Uterus (tissue), 4 donors: Measurements from ENCODE around the gene C9orf85. TPM values are rescaled to one million over a fixed set of nuclear protein-coding genes. Genes with fewer than 3 reads are reported as not detected.
"Not testable (repeated sequence)": the region's sequence is repeated elsewhere in the genome, so short reads cannot be mapped to it uniquely, and the experiment has no call there.

Experiments
- DNase-seq, 2 donors: peaks; one replicate each; pipeline ENCODE4 v3.0.0-alpha.2; 2019 to 2020
- H3K27ac ChIP-seq, 2 donors: fragments of 200-600 bp; sonication (generic); 1 replicate in 1 of 2; 2 replicates in 1 of 2; pipeline ENCODE4 v1.5.1; 2016 to 2018
- H3K27me3 ChIP-seq, 2 donors: fragments of 200-600 bp; sonication (generic); one replicate each; pipeline ENCODE4 v1.5.1; 2018 to 2019; ENCODE audit warnings: control low read depth in 1 of 2
- H3K36me3 ChIP-seq, 2 donors: fragments of 200-600 bp; sonication (generic); one replicate each; pipeline ENCODE4 v1.5.1; 2019; ENCODE audit warnings: control low read depth in 1 of 2
- H3K4me1 ChIP-seq, 2 donors: fragments of 200-600 bp; sonication (generic); one replicate each; pipeline ENCODE4 v1.5.1; 2018 to 2019; ENCODE audit warnings: control low read depth in 1 of 2
- H3K4me3 ChIP-seq, 2 donors: fragments of 200-600 bp; sonication (generic); 1 replicate in 1 of 2; 2 replicates in 1 of 2; pipeline ENCODE4 v1.5.1; 2018 to 2019; ENCODE audit warnings: mild to moderate bottlenecking in 1 of 2
- H3K9me3 ChIP-seq, 2 donors: fragments of 200-600 bp; sonication (generic); one replicate each; pipeline ENCODE4 v1.5.1; 2019; ENCODE audit warnings: control low read depth in 1 of 2
- POLR2A ChIP-seq, 2 donors: fragments of 450-650 bp; IDR thresholded peaks; one replicate each; pipeline ENCODE4 v1.6.1; 2016; ENCODE audit warnings: antibody characterized with exemption in 2 of 2, mild to moderate bottlenecking in 1 of 2, moderate library complexity in 1 of 2
- intact Hi-C: fragments of 100-400 bp; cut with DNase I; formaldehyde crosslinking; loops from one replicate; pipeline ENCODE4 v1.15.1; 2023; ENCODE audit warnings: low total_unique reads
- total RNA-seq, 4 donors: library from RNA; depleted of rRNA in 3 of 4; stranded (reverse); fragments of >200 nt in 3 of 4; gene quantifications; one replicate each; pipeline versions ENCODE4 v1.1.0 to v1.2.4, GENCODE V29; 2014 to 2023
- TF ChIP-seq, protein P1 (sequence below), 4 experiments: fragments of 200-600 bp in 2 of 4; fragments of 450-650 bp in 2 of 4; sonication (generic) in 2 of 4; IDR thresholded peaks; one replicate each; pipeline ENCODE4 v1.5.1; 2016 to 2019; ENCODE audit warnings: antibody characterized with exemption in 4 of 4, mild to moderate bottlenecking in 2 of 4, moderate library complexity in 1 of 4
- donor health status: DM: yes; HTN: yes; CAD: no.

Gene C9orf85
- total RNA-seq, 4 donors from 2014 or later, result 8.2 to 22.0 (median 15.9) TPM

DNA sequence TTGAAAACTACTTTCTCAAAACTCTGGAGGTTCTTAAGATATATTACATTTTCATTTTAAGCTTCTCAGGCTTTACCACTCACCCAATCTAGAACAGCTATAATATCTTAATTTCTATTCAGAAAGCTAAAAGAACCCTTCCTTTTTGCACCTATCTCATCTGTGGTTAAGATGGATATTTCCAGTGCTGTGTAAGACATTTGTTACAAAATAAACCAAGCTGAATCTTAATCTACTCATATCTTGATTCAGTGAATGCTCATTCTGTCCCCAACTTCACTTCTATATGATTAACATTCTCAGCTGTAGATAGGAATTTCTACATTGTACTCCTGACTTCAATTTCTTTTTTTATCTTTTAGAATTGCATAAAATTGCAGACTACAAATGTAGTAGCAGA, 15.5 kb upstream of the C9orf85 start:
- intact Hi-C loops, result no loop called here
- Histone ChIP-seq H3K27ac (no peak overlapping the region), H3K27me3 (no peaks in the 10 kb centered on the region), H3K4me1 (no peaks in the 10 kb centered on the region), H3K9me3 (no peaks in the 10 kb centered on the region), H3K36me3 (no peaks in the 10 kb centered on the region), H3K4me3 (no peak overlapping the region)
- TF ChIP-seq, protein P1, sequence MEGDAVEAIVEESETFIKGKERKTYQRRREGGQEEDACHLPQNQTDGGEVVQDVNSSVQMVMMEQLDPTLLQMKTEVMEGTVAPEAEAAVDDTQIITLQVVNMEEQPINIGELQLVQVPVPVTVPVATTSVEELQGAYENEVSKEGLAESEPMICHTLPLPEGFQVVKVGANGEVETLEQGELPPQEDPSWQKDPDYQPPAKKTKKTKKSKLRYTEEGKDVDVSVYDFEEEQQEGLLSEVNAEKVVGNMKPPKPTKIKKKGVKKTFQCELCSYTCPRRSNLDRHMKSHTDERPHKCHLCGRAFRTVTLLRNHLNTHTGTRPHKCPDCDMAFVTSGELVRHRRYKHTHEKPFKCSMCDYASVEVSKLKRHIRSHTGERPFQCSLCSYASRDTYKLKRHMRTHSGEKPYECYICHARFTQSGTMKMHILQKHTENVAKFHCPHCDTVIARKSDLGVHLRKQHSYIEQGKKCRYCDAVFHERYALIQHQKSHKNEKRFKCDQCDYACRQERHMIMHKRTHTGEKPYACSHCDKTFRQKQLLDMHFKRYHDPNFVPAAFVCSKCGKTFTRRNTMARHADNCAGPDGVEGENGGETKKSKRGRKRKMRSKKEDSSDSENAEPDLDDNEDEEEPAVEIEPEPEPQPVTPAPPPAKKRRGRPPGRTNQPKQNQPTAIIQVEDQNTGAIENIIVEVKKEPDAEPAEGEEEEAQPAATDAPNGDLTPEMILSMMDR (IDR thresholded peaks at IDR 0.05), result no peak
- TF ChIP-seq POLR2A (IDR thresholded peaks at IDR 0.05), result no peak
- DNase-seq, result no peak

DNA sequence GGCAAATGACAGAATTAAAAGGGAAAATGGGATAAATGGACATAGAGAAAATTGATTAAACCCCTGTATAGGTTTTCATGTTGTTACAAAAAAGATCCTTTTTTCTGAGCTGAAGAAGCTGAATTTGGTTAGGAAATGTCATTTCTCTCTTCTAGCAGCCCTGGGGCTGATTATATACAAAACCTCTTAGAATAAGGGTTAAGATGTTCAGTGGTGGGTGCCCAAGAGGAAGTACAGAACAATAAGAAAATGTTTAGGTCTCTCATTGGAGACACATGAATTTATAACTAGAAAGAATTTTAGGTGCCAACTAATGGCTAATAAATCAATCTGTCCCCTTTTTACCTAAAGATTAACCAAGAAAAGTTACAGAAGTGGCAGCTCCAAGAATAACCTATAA, 14.7 kb upstream of the C9orf85 start:
- no peaks in the 10 kb centered on the region for H3K36me3 ChIP-seq
- H3K27ac ChIP-seq, result no peak overlapping the region
- H3K27me3 ChIP-seq, result no peaks in the 10 kb centered on the region
- H3K4me1 ChIP-seq, result no peaks in the 10 kb centered on the region
- H3K4me3 ChIP-seq, result no peak overlapping the region
- intact Hi-C loops, result no loop called here
- no peaks in the 10 kb centered on the region for H3K9me3 ChIP-seq
- no peak for TF ChIP-seq POLR2A (IDR thresholded peaks at IDR 0.05)
- TF ChIP-seq, protein P1 (IDR thresholded peaks at IDR 0.05), result no peak
- no peak for DNase-seq

DNA sequence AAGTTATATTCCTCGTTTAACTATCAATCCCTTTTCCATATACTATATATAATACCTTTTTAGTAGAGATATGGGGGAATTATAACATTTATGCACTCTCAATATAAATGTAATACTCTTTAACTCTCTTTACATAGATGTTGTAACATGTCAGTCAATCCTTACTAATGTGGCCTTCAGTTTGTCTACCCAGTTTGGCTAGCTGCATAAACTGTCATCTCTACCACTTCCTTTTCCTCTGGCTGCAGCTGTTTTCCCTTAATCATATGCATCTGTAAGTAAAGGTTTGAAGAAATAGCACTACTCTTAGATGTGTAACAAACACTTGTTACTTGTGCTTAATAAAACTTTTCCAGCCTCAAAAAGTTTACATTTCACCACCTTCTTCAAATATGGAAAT, 13.9 kb upstream of the C9orf85 start:
- Histone ChIP-seq H3K4me1 (no peaks in the 10 kb centered on the region), H3K4me3 (no peak overlapping the region), H3K27me3 (no peaks in the 10 kb centered on the region), H3K9me3 (no peaks in the 10 kb centered on the region), H3K36me3 (no peaks in the 10 kb centered on the region), H3K27ac (no peak overlapping the region)
- TF ChIP-seq POLR2A (IDR thresholded peaks at IDR 0.05), result no peak
- TF ChIP-seq, protein P1 (IDR thresholded peaks at IDR 0.05), result no peak
- no peak for DNase-seq
- intact Hi-C loops, result no loop called here

DNA sequence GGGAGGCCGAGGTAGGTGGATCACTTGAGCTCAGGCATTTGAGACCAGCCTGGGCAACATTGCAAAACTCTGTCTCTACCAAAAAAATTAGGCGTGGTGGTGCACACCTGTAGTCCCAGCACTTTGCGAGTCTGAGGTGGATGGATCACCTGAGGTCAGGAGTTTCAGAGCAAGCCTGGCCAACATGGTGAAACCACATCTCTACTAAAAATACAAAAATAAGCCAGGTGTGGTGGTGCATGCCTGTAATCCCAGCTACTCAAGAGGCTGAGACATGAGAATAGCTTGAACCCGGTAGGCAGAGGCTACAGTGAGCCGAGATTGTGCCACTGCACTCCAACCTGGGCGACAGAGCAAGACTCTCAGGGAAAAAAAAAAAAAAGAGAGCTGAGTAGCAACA, 12.7 kb upstream of the C9orf85 start:
- H3K4me1 ChIP-seq, H3K36me3 ChIP-seq, H3K9me3 ChIP-seq, H3K27ac ChIP-seq, H3K4me3 ChIP-seq, intact Hi-C loops, DNase-seq, H3K27me3 ChIP-seq: not testable (repeated sequence)

DNA sequence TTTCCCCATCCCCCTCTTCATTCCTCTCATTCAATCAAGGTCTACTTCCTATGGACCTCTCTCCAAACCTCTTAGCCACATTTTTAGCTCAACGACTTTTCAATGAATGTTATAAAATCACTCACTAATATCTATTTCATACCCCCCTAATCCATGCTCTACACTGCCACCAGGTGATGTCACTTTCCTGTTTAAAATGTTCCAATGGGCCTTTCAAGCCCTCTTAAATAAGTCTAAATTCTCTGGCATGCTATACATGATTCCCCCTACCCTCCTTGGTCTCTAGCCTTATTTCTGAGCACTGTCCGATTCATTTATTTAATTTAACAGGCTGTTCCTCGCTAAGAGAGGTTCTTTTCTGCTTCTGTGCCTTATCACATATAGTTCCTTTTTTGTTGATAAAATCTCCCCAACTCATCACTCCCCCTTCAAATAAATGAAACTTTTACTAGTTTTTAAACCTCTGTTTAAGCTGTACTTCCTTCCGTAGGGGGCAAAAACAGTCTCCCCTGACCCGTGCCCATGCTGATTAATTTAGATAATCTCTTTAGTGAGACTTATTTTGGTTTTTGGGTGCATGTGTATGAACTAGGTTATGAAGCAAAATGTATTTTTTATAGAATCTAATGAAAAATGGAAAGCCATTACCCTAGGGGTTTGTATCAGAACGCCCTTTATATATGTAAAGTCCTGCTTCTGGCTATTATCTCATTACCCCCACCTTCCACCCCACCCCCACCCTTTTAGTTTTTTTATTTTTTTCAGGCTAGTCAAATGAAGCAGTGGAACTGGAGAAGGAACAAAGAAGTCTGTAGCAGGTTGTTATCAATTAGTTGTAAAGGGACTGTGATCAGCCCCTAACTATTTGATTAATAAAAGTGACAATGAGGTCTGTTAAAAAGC, 9.5 kb upstream of the C9orf85 start:
- H3K27ac ChIP-seq, result no peak overlapping the region
- intact Hi-C loops, result no loop called here
- H3K27me3 ChIP-seq, result no peaks in the 10 kb centered on the region
- no peaks in the 10 kb centered on the region for H3K4me1 ChIP-seq
- H3K9me3 ChIP-seq, result no peaks in the 10 kb centered on the region
- no peak for TF ChIP-seq POLR2A (IDR thresholded peaks at IDR 0.05)
- TF ChIP-seq, protein P1 (IDR thresholded peaks at IDR 0.05), result no peak
- no peaks in the 10 kb centered on the region for H3K36me3 ChIP-seq
- no peak overlapping the region for H3K4me3 ChIP-seq
- DNase-seq, result no peak
